GM21390 (cell line): ENCODE results near the gene PIGN.

Experiments used
- ATAC-seq: cut with Tn5 transposase; IDR thresholded peaks from one replicate; pipeline ENCODE4 v1.9.1; 2021; ENCODE audit not compliant: unreplicated experiment

PIGN gene

DNA sequence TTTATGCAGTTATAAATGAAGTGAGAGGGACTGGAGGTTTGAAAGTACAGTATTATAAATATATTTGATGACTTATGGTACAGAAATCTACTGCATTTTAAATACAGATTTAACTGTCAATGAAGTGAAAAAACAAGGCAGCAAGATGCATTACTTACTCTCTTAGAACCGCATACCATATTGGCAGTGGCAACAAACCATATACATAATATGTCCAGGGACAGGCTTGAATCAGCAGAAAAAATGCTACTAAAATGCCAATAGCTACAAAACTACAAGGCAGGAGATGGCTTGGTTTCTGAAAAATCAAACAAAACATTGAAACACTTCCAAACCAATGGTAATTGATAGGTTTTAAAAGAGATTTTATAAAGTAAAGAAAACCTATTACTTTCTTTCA lies 77.2 kb downstream of the PIGN start:
- no peak for ATAC-seq

DNA sequence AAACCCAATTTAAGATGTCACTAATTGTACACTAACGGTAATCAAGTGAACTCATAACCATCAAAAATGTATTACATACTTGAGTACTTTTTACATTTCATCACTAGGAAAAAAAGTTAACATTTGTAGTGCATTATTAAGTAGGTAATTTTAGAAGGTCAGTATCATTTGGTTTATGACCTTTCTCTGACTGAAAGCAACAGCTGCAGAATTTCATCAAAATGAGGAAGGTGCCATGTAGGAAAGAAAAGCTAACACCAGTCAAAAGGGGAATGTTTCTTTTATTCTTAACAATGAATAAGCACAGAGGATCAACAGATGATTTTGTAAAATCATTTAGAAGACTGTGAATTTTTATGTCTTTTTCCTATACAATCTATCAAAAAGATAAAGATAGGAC lies 79.0 kb downstream of the PIGN start:
- no peak for ATAC-seq

DNA sequence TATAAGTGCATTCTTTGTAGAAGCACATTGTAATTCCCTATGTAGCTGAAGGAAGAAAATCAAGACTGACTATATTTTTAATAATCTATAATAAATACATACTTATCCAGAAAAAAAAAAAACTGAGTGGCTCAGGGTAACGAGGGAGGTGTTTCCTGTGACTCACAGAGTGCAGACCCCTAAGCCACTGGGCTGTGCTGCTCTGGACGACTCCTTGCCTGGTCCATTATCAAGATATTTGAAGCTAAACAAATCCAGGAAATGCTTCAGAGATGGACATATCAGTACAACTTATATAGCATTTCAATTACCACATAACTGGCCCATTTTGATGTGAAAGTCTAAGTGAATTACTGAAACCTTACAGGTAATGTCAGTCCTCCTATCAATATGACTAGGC lies 80.6 kb downstream of the PIGN start:
- no peak for ATAC-seq

DNA sequence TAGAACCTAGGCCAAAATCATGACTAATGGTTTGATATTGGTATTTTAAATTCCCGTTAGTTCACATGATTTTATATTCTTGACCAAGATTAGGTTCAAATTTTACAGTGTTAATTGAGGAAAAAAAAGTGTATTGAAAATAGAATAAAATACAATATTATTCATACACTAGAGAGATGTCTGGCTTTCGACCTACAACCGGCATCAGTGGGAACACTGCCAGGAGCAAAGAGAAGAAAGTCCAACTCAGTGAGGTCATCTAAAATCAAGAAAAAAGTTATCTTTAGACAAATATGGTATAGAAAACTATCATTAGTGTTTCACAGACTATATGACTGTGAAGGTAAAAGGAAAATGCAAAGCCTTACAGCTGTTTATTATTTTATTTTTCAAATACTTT lies 81.5 kb downstream of the PIGN start:
- ATAC-seq = no peak

GRCh38 chr18:62102221-62102620 lies 84.6 kb downstream of the PIGN start:
- ATAC-seq = peak; percentile 77

DNA sequence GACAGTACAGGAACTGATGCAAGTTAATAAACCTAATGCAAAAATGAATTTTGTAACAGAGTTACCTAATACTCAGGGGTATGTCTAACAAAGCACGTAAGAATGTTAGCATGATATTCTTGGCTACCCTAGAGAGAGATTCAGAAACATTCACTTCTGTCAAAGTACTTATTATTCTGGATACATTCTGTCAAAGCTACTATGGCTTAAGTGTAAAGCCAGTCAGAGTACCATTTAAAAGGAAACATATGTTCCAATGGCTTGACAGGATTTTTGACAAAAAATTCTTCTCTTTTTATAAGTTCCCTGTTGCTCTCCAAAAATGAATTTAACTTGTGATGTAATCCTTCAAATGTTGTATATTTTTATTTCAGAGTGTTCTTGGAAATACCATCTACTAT lies 85.5 kb downstream of the PIGN start:
- ATAC-seq = no peak

- no peak for ATAC-seq
Measured at GRCh38 chr18:62098960-62099359, 87.9 kb downstream of the PIGN start.

DNA sequence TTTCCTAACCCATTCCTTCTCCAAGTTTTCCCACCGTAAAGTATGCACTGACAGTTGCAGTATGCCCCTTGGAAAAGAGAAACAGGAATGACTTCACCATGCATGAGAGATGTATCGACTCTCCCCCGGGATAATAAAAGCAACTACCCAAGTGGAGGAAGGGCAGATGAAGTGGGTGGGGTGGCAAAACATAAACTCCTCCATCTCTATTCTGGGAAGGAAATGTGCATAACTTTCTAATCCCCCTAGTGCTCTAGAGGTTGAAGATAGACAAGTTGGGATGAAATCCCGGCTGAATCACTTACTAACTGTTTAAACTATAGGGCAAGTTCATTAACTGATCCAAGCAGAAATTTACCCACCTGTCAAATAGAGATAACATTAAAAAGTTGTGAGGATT lies 89.2 kb downstream of the PIGN start:
- no peak for ATAC-seq

DNA sequence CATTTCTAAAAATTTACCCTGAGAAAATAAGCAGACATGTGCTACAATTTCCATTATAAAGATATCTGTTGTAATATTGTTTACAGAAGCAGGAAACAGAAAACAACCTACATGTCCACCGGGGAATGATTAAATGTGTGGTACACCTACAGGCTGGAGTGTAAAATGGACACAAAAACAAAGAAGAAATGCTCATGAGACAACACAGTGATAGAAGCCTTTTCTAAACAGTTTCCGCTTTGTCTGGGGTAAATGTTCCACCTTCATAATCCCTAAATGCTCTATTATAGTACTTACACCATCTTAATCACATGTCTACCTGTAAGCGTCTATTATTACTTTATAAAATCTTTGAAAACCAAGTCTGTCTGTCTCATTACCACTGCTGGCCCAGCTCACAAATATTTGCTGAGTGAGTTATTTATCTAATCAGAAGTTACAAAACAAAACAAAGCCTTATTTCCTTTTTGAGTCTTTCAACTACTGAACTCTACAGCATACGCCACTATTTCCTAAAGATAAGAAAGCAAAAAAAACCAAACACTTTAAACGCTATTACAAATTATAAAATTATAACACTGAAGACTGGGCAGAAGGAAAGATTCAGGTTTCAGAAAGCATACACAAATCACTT lies 95.3 kb downstream of the PIGN start:
- no peak for ATAC-seq

DNA sequence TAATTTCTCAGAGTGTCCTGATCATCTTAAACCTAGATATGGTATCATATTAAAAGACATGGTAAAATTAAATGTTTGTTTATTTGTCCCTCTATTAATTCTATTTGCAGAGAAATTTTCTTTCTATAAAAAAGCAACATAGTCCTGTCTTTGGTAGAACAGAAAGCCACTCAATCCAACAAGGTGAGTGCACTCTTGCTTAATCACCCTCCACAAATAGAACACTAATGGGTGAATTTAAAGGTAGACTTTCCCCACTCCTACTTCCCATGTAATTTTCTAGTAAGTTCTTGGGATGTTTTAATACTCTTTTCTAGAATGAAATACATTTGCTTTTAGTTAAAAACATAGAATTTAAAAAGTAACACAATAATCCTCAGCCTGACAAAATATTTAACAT lies 97.7 kb downstream of the PIGN start:
- no peak for ATAC-seq

DNA sequence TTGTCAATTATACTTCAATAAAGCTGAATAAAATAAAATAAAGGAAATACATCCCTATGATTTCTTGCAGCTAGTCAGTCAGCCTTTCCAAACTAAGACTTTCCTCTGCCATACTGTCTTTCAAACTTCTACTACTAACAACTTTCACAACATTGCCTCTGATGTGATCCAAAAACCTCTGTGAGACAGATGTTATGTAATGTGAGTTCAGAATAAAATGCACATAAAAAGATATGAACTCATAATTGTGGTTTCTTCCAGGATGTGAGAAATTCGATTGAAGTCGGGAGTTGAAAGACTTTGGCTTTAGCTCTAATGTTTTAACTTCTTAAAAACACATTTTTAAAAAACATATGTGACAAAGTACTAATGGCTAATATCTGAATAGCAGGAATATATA lies 98.7 kb downstream of the PIGN start:
- ATAC-seq = no peak

GRCh38 chr18:62085756-62086155 lies 101.1 kb downstream of the PIGN start:
- no peak for ATAC-seq

GRCh38 chr18:62081761-62082294 lies 105.0 kb downstream of the PIGN start:
- ATAC-seq = no peak

DNA sequence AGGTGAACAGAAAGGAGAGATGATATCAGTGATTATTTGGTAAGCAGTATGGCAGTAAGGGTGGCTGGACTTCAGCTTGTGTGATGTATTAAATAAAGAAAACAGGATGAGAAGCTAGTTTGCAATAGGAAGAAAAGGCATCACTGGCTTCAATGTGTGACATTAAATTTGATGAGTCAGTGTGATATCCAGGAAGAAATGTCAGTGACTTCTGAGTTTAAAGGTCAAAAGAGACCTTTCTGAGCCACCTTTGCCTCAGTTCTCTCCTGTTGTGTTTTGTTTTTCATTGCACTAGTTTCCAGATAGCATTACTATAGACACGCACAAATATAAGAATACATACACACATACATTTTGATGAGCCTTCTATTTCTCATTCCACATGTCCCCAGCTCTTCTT lies 105.6 kb downstream of the PIGN start:
- no peak for ATAC-seq

GRCh38 chr18:62080172-62080900 lies 106.5 kb downstream of the PIGN start:
- no peak for ATAC-seq

- ATAC-seq = no peak
Measured at GRCh38 chr18:62073461-62074281, 113.2 kb downstream of the PIGN start.

GRCh38 chr18:62072370-62072769 lies 114.5 kb downstream of the PIGN start:
- no peak for ATAC-seq

GRCh38 chr18:62071071-62071470 lies 115.8 kb downstream of the PIGN start:
- no peak for ATAC-seq

DNA sequence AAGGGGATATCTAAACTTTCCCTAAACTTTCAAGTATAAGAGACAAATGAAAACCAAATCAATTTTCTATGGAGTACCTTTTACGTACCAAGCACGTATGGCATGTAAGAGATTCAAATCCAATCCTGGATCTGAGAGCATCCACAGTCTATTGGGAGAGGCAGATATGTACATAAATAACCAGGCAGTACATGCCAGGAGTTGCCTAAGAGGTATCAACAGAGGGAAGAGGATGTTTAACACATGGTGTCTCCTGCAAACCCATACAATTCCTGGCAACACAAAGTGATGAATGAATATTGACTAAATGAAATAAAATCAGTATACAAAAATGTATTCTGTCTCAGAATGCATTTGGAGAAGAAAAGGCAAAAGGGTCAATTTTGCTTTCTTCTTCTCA lies 116.6 kb downstream of the PIGN start:
- ATAC-seq = no peak

GRCh38 chr18:62069556-62069955 lies 117.3 kb downstream of the PIGN start:
- ATAC-seq = no peak

DNA sequence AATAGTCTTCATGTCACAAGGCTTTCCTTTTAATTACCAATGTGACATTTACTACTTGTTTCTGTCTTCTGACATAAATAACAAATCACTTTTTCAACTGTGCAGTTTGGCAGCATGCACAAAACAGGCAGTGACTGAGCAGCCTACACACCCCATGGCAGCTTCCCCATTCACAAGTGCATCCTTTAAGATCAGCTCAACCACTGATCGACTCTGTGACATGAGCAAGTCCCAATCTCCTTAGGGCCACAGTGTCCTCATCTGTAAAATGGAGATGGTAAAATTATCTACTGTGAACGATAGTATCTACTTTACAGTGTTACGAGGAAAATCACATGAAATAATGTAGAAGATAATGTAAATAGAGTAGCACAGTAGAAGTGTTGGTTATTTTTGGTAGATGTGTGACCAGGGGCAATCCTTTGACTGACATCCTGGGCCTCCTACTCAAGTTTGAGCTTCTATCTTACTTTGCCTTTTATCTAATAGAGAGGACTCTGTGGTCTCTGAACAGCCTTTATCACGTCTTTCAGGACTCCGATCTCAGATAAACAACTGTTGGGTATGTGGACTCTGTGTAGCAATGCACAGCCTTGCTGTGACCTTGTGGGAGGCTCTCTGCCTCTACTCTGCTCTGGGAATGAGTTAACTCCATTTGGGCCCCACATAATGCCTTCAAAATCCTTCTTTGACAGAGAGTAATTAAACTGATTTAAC lies 120.6 kb downstream of the PIGN start:
- no peak for ATAC-seq
